HepG2 (cell line): ENCODE results near the gene ATAD3C. TPM values are rescaled to one million over a fixed set of nuclear protein-coding genes. Genes with fewer than 3 reads are reported as not detected.

Experiments used
- FOXP4 ChIP-seq: sonication (generic); formaldehyde crosslinking; IDR thresholded peaks from 2 replicates; pipeline ENCODE4 v1.4.0; 2020; ENCODE audit warnings: missing genetic modification reagents
- HDAC6 ChIP-seq: fragments of 200-600 bp; sonication (generic); IDR thresholded peaks from 2 replicates; pipeline ENCODE4 v1.7.0; 2017; ENCODE audit warnings: mild to moderate bottlenecking, antibody characterized with exemption, low read length, low read depth
- MAFK ChIP-seq, 2 experiments: IDR thresholded peaks in 1 of 2; conservative IDR thresholded peaks in 1 of 2; 2 replicates each; pipeline ENCODE4 v1.6.1; 2011; ENCODE audit warnings: improper control_type of control experiment in 2 of 2, low read length in 2 of 2
- NFE2L2 ChIP-seq: fragments of 150-350 bp; IDR thresholded peaks from 2 replicates; pipeline ENCODE4 v1.6.1; 2014; ENCODE audit warnings: low read length
- NFKB2 ChIP-seq: sonication (generic); formaldehyde crosslinking; IDR thresholded peaks from 2 replicates; pipeline ENCODE4 v1.4.0; 2020; ENCODE audit warnings: missing genetic modification reagents, borderline replicate concordance
- NFYC ChIP-seq: IDR thresholded peaks from 2 replicates; pipeline ENCODE4 v1.6.1; 2016; ENCODE audit warnings: missing genetic modification reagents, missing compliant biosample characterization
- NONO ChIP-seq, 2 experiments: fragments of 450-650 bp in 1 of 2; sonication (generic) in 1 of 2; formaldehyde crosslinking in 1 of 2; IDR thresholded peaks in 1 of 2; conservative IDR thresholded peaks in 1 of 2; 2 replicates each; pipeline versions ENCODE4 v1.6.1 to v1.8.0; 2017 to 2022; ENCODE audit warnings: mild to moderate bottlenecking in 1 of 2, missing genetic modification reagents in 1 of 2, moderate library complexity in 1 of 2
- PPARG ChIP-seq: conservative IDR thresholded peaks from 2 replicates; pipeline ENCODE4 v1.6.1; 2016; ENCODE audit warnings: missing biosample characterization, missing genetic modification reagents
- PRMT3 ChIP-seq: sonication (generic); formaldehyde crosslinking; IDR thresholded peaks from 2 replicates; pipeline ENCODE4 v1.8.1; 2022; ENCODE audit warnings: low read depth, mild to moderate bottlenecking, moderate library complexity, missing genetic modification reagents, borderline replicate concordance
- RELA ChIP-seq: sonication (generic); formaldehyde crosslinking; IDR thresholded peaks from 2 replicates; pipeline ENCODE4 v1.4.0; 2020; ENCODE audit warnings: missing genetic modification reagents
- SNAI1 ChIP-seq: sonication (generic); formaldehyde crosslinking; IDR thresholded peaks from 2 replicates; pipeline ENCODE4 v1.5.0; 2020; ENCODE audit warnings: mild to moderate bottlenecking, missing genetic modification reagents, borderline replicate concordance
- STAT6 ChIP-seq: sonication (generic); formaldehyde crosslinking; IDR thresholded peaks from 2 replicates; pipeline ENCODE4 v1.4.0; 2020; ENCODE audit warnings: missing genetic modification reagents, mild to moderate bottlenecking, borderline replicate concordance
- SYNCRIP ChIP-seq: fragments of 200-400 bp; formaldehyde crosslinking; IDR thresholded peaks from 2 replicates; pipeline ENCODE4 v1.6.1; 2018; ENCODE audit warnings: mild to moderate bottlenecking, low read depth, low read length; ENCODE audit not compliant: insufficient read depth
- TCF12 ChIP-seq, 2 experiments: fragments of 450-650 bp in 1 of 2; sonication (generic) in 1 of 2; formaldehyde crosslinking in 1 of 2; IDR thresholded peaks; 2 replicates each; pipeline versions ENCODE4 v1.6.1 to v1.8.0; 2017 to 2022; ENCODE audit warnings: antibody characterized with exemption in 1 of 2, mild to moderate bottlenecking in 1 of 2, missing genetic modification reagents in 1 of 2, moderate library complexity in 1 of 2
- TEAD2 ChIP-seq: sonication (generic); formaldehyde crosslinking; IDR thresholded peaks from 2 replicates; pipeline ENCODE4 v1.9.0; 2021; ENCODE audit warnings: missing genetic modification reagents
- ZBTB2 ChIP-seq: sonication (generic); formaldehyde crosslinking; IDR thresholded peaks from 2 replicates; pipeline ENCODE4 v1.8.0; 2022; ENCODE audit warnings: low read depth, missing genetic modification reagents
- ZBTB20 ChIP-seq: sonication (generic); formaldehyde crosslinking; IDR thresholded peaks from 2 replicates; pipeline ENCODE4 v1.8.1; 2023; ENCODE audit warnings: missing genetic modification reagents, low read depth, mild to moderate bottlenecking, borderline replicate concordance
- ZFP36 ChIP-seq: fragments of 150-350 bp; IDR thresholded peaks from 2 replicates; pipeline ENCODE4 v1.6.1; 2018; ENCODE audit warnings: borderline replicate concordance, low read length, low read depth; ENCODE audit not compliant: partially characterized antibody
- ZNF160 ChIP-seq: sonication (generic); formaldehyde crosslinking; IDR thresholded peaks from 2 replicates; pipeline ENCODE4 v1.8.0; 2022; ENCODE audit warnings: mild to moderate bottlenecking, inconsistent platforms, missing genetic modification reagents
- ZNF432 ChIP-seq: sonication (generic); formaldehyde crosslinking; IDR thresholded peaks from 2 replicates; pipeline ENCODE4 v1.5.0; 2020; ENCODE audit warnings: missing genetic modification reagents, mild to moderate bottlenecking, borderline replicate concordance
- ZNF543 ChIP-seq: sonication (generic); formaldehyde crosslinking; IDR thresholded peaks from 2 replicates; pipeline ENCODE4 v1.4.0; 2020; ENCODE audit warnings: mild to moderate bottlenecking, missing genetic modification reagents
- ZNF652 ChIP-seq: IDR thresholded peaks from 2 replicates; pipeline ENCODE4 v1.6.1; 2016; ENCODE audit warnings: low read depth, borderline replicate concordance
- ZNF839 ChIP-seq: sonication (generic); formaldehyde crosslinking; IDR thresholded peaks from 2 replicates; pipeline ENCODE4 v1.4.0; 2020; ENCODE audit warnings: missing genetic modification reagents, mild to moderate bottlenecking, borderline replicate concordance
- polyA plus RNA-seq, 8 experiments: library from polyadenylated mRNA; depleted of rRNA in 3 of 8; stranded (reverse) in 7 of 8; unstranded in 1 of 8; fragments of >200 nt; fragmentation: Illumina TruSeq in 4 of 8; extraction: Trizol in 4 of 8; gene quantifications; 2 replicates each; pipeline versions ENCODE4 v1.2.1 to v1.2.3, GENCODE V29; 2011 to 2016; ENCODE audit warnings: low read depth in 4 of 8, missing spikeins in 1 of 8, mixed read lengths in 1 of 8; ENCODE audit not compliant: insufficient read depth in 1 of 8
- total RNA-seq, 5 experiments: library from RNA; depleted of rRNA; stranded (reverse); fragments of >200 nt; fragmentation: Illumina TruSeq; extraction: Trizol; gene quantifications; 2 replicates each; pipeline ENCODE4 v1.2.3, GENCODE V29; 2016; ENCODE audit warnings: low read depth in 1 of 5

The ATAD3C gene
- total and polyA plus RNA-seq, 2 of the 13 experiments (the other 11 are each of a cell fraction or from before 2014, with no cell fraction given): 2.4 to 3.2 TPM

- TF ChIP-seq ZBTB2 (no peak), ZNF160 (CRISPR knock-in tag) (no peak), NFE2L2 (no peak), ZNF652 (no peak), MAFK (conservative IDR thresholded peaks at IDR 0.05 in 1 of 2, IDR thresholded peaks at IDR 0.05 in 1 of 2; ENCODE audit: low read length in 2 of 2) (no peak), HDAC6 (no peak), ZFP36 (no peak), ZNF432 (no peak), RELA (no peak), NFKB2 (no peak), SNAI1 (CRISPR knock-in tag) (no peak), NFYC (CRISPR knock-in tag) (no peak), SYNCRIP (no peak), TCF12 (IDR thresholded peaks at IDR 0.05) (no peak), TCF12 (CRISPR knock-in tag; IDR thresholded peaks at IDR 0.05) (no peak), ZNF839 (CRISPR knock-in tag) (no peak), ZBTB20 (0 out of 2 replicates have a peak, but pooled peaks have one; percentile 33), NONO (IDR thresholded peaks at IDR 0.05) (no peak), NONO (CRISPR knock-in tag; conservative IDR thresholded peaks at IDR 0.05) (no peak; the same call in 1 of the 2 replicates), STAT6 (CRISPR knock-in tag) (no peak), FOXP4 (CRISPR knock-in tag) (no peak), ZNF543 (CRISPR knock-in tag) (0 out of 2 replicates have a peak, but pooled peaks have one; percentile 24), PPARG (CRISPR knock-in tag) (no peak), PRMT3 (CRISPR knock-in tag) (no peak), TEAD2 (no peak)
Measured at GRCh38 chr1:1441002-1441888, 8.2 kb upstream of the ATAD3C start (continued).
